GM18870 (cell line): ENCODE data around the gene ADAMTS17.
"Not testable (repeated sequence)": the region's sequence is repeated elsewhere in the genome, so short reads cannot be mapped to it uniquely, and the experiment has no call there.

Experiments used
- ATAC-seq: cut with Tn5 transposase; IDR thresholded peaks from one replicate; pipeline ENCODE4 v1.9.1; 2021; ENCODE audit warnings: moderate library complexity; ENCODE audit not compliant: unreplicated experiment

ADAMTS17 gene

GRCh38 chr15:100341239-100341749, 481 bp downstream of the ADAMTS17 start:
- ATAC-seq: no peak

GRCh38 chr15:100340721-100341238, 995 bp downstream of the ADAMTS17 start:
- ATAC-seq: no peak

GRCh38 chr15:100339999-100340398, 1.8 kb downstream of the ADAMTS17 start:
- no peak for ATAC-seq

GRCh38 chr15:100339451-100339850, 2.3 kb downstream of the ADAMTS17 start:
- not testable (repeated sequence) for ATAC-seq

- ATAC-seq: no peak
These were observed 2.8 kb downstream of the ADAMTS17 start for GRCh38 chr15:100338971-100339444.

GRCh38 chr15:100338247-100338646, 3.5 kb downstream of the ADAMTS17 start:
- no peak for ATAC-seq

- ATAC-seq: no peak
These were observed 4.4 kb downstream of the ADAMTS17 start for GRCh38 chr15:100337096-100338044.

- no peak for ATAC-seq
These were observed 5.7 kb downstream of the ADAMTS17 start for GRCh38 chr15:100336061-100336460.

- ATAC-seq: no peak
These were observed 6.3 kb downstream of the ADAMTS17 start for GRCh38 chr15:100335335-100335999.

GRCh38 chr15:100334905-100335304, 6.9 kb downstream of the ADAMTS17 start:
- ATAC-seq: no peak

GRCh38 chr15:100334456-100334855, 7.3 kb downstream of the ADAMTS17 start:
- no peak for ATAC-seq

GRCh38 chr15:100334015-100334414, 7.8 kb downstream of the ADAMTS17 start:
- no peak for ATAC-seq

GRCh38 chr15:100333236-100333635, 8.5 kb downstream of the ADAMTS17 start:
- ATAC-seq: no peak

GRCh38 chr15:100332721-100333120, 9.1 kb downstream of the ADAMTS17 start:
- ATAC-seq: no peak

- ATAC-seq: no peak
These were observed 9.5 kb downstream of the ADAMTS17 start for GRCh38 chr15:100332231-100332630.

- no peak for ATAC-seq
These were observed 11.1 kb downstream of the ADAMTS17 start for GRCh38 chr15:100330629-100331215.

- no peak for ATAC-seq
These were observed 11.6 kb downstream of the ADAMTS17 start for GRCh38 chr15:100330221-100330620.

- no peak for ATAC-seq
These were observed 13.0 kb downstream of the ADAMTS17 start for GRCh38 chr15:100328796-100329195.

- no peak for ATAC-seq
These were observed 22.9 kb downstream of the ADAMTS17 start for GRCh38 chr15:100318880-100319279.

GRCh38 chr15:100314809-100315400, 26.9 kb downstream of the ADAMTS17 start:
- ATAC-seq: no peak
